A673 (cell line): Measurements from ENCODE around the gene DDX53. TPM values are rescaled to one million over a fixed set of nuclear protein-coding genes. Genes with fewer than 3 reads are reported as not detected.

ENCODE experiments used
- BruUV-seq: library from RNA; stranded (reverse); fragments of 400-500 nt; replicated peaks from 2 replicates; lab custom pipeline; 2021; lab: Mats Ljungman, UMichigan
- CTCF ChIA-PET: fragments of 300-600 bp; sonication (Branson Sonifier 250); formaldehyde crosslinking; loops from one replicate; lab custom pipeline; 2022; ENCODE audit warnings: antibody characterized with exemption; lab: Charles Lee
- POLR2A ChIA-PET: fragments of 300-600 bp; sonication (Branson Sonifier 250); formaldehyde crosslinking; loops from one replicate; lab custom pipeline; 2022; ENCODE audit warnings: antibody characterized with exemption; ENCODE audit not compliant: low non-redundant PET; lab: Charles Lee
- DNase-seq: peaks from one replicate; pipeline ENCODE4 v3.0.0-alpha.2; 2015; ENCODE audit warnings: low spot score
- H3K27ac ChIP-seq: fragments of 200-600 bp; sonication (generic); 2 replicates; pipeline ENCODE4 v1.5.1; 2016; ENCODE audit warnings: mixed run types, low read depth, mild to moderate bottlenecking, mixed read lengths, antibody characterized with exemption, low read length; ENCODE audit not compliant: poor library complexity, severe bottlenecking
- H3K27me3 ChIP-seq: fragments of 200-600 bp; sonication (generic); replicated peaks from 2 replicates; pipeline ENCODE4 v1.6.1; 2017; ENCODE audit warnings: mixed run types, low read depth, mild to moderate bottlenecking, mixed read lengths, antibody characterized with exemption, low read length; ENCODE audit not compliant: insufficient read depth, poor library complexity
- H3K36me3 ChIP-seq: fragments of 200-600 bp; sonication (generic); 2 replicates; pipeline ENCODE4 v1.6.1; 2016; ENCODE audit warnings: mixed run types, mild to moderate bottlenecking, mixed read lengths, antibody characterized with exemption, low read length; ENCODE audit not compliant: insufficient read depth, poor library complexity, severe bottlenecking
- H3K4me1 ChIP-seq: fragments of 200-600 bp; sonication (generic); 2 replicates; pipeline ENCODE4 v1.6.1; 2017; ENCODE audit warnings: mixed run types, mild to moderate bottlenecking, mixed read lengths, antibody characterized with exemption, low read length; ENCODE audit not compliant: insufficient read depth, poor library complexity, severe bottlenecking
- H3K4me3 ChIP-seq: fragments of 200-600 bp; sonication (generic); 2 replicates; pipeline ENCODE4 v1.5.1; 2016; ENCODE audit warnings: low read depth, mixed run types, mild to moderate bottlenecking, mixed read lengths, low read length; ENCODE audit not compliant: poor library complexity, severe bottlenecking
- H3K9me3 ChIP-seq: fragments of 200-600 bp; sonication (generic); 2 replicates; pipeline ENCODE4 v1.6.1; 2016; ENCODE audit warnings: mixed run types, low read depth, mild to moderate bottlenecking, mixed read lengths, antibody characterized with exemption, low read length; ENCODE audit not compliant: poor library complexity, severe bottlenecking
- EZH2 ChIP-seq: fragments of 200-600 bp; sonication (generic); IDR thresholded peaks from 2 replicates; pipeline ENCODE4 v1.6.1; 2017; ENCODE audit warnings: borderline replicate concordance, low read depth, mild to moderate bottlenecking, mixed read lengths, antibody characterized with exemption, low read length; ENCODE audit not compliant: poor library complexity, severe bottlenecking
- intact Hi-C: fragments of 100-400 bp; cut with micrococcal nuclease; formaldehyde crosslinking; loops from one replicate; pipeline ENCODE4 v1.10.0; 2022; ENCODE audit not compliant: unreplicated experiment
- total RNA-seq: library from RNA; stranded (reverse); gene quantifications from 2 replicates; pipeline ENCODE4 v1.2.3, GENCODE V29; 2021
- TF ChIP-seq, protein P1 (sequence below): fragments of 300-800, 200-600 bp; sonication (generic); conservative IDR thresholded peaks from 2 replicates; pipeline ENCODE4 v1.5.1; 2017; ENCODE audit warnings: low read depth, mild to moderate bottlenecking, antibody characterized with exemption, low read length, moderate library complexity, mixed read lengths

DDX53 gene
- total RNA-seq, 1 experiment from 2014 or later: not detected

DNA sequence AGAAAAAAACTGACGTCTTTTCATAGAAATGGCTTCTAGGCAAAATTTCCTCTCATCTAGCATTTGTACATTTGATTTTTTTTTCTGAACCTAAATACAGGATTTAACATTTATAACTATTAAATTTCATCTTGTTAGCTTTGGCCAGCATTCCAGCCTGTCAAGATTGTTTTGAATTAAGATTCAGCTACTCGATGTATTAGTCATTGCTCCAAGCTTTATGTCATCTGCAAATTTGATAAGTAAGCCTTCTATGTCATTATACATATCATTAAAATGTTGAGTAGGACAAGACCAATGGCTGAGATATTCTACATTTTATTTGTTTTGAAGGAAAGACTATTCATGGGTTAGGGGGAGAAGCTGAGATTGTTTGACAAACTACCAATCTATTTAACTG, 46.7 kb downstream of the DDX53 start:
- H3K4me3 ChIP-seq: no peak overlapping the region
- intact Hi-C loops: no loop called here
- CTCF ChIA-PET: no interaction called here
- H3K4me1 ChIP-seq: no peaks in the 10 kb centered on the region
- BruUV-seq: no TSS peak
- no peak for DNase-seq
- POLR2A ChIA-PET: no interaction called here
- H3K36me3 ChIP-seq: no peaks in the 10 kb centered on the region
- TF ChIP-seq EZH2: no peak
- TF ChIP-seq, protein P1, sequence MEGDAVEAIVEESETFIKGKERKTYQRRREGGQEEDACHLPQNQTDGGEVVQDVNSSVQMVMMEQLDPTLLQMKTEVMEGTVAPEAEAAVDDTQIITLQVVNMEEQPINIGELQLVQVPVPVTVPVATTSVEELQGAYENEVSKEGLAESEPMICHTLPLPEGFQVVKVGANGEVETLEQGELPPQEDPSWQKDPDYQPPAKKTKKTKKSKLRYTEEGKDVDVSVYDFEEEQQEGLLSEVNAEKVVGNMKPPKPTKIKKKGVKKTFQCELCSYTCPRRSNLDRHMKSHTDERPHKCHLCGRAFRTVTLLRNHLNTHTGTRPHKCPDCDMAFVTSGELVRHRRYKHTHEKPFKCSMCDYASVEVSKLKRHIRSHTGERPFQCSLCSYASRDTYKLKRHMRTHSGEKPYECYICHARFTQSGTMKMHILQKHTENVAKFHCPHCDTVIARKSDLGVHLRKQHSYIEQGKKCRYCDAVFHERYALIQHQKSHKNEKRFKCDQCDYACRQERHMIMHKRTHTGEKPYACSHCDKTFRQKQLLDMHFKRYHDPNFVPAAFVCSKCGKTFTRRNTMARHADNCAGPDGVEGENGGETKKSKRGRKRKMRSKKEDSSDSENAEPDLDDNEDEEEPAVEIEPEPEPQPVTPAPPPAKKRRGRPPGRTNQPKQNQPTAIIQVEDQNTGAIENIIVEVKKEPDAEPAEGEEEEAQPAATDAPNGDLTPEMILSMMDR: no peak
- H3K27me3 ChIP-seq: no peaks in the 10 kb centered on the region
- H3K9me3 ChIP-seq: no peaks in the 10 kb centered on the region
- H3K27ac ChIP-seq: no peak overlapping the region

DNA sequence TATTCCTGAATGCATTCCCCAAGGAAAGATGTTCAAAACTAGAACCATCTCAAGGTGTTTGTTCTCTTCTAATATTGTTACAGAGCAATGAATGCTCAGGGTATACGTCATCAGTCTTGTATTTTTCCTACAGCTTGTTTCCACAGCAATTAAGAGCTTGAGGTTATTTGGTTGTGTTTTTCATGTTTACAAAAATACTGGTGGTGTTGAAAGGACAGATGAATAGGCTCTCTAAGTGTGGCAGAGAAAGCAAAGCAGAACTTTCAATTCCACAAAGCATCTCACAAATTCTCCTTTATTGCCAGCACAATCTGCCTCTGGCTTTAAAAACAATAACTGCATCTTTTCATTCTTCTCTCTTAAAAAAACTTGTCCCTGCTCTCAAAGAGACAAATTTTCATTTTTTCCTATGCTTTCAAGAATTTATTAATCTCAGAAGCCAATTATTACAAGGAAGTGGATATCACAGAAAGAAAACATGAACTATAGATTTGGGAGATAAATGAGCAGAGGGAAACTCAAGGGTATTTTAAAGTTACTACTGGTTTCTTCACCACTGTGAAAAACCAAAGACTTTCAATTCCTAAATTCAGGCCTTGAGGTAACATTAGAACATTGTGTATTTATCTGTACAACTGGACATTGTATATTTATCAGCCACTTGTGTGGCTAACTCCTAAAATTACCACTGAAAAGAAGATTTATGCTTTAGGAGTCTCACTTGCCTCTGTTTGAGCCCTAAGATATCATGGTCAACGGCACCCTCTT, 49.2 kb downstream of the DDX53 start:
- ChIA-PET POLR2A (no interaction called here), CTCF (no interaction called here)
- DNase-seq: no peak
- intact Hi-C loops: no loop called here
- no peak overlapping the region for H3K27ac ChIP-seq
- H3K27me3 ChIP-seq: no peaks in the 10 kb centered on the region
- TF ChIP-seq, protein P1: no peak
- no peak for TF ChIP-seq EZH2
- H3K9me3 ChIP-seq: no peaks in the 10 kb centered on the region
- BruUV-seq: no TSS peak
- no peaks in the 10 kb centered on the region for H3K4me1 ChIP-seq
- no peak overlapping the region for H3K4me3 ChIP-seq
- no peaks in the 10 kb centered on the region for H3K36me3 ChIP-seq

DNA sequence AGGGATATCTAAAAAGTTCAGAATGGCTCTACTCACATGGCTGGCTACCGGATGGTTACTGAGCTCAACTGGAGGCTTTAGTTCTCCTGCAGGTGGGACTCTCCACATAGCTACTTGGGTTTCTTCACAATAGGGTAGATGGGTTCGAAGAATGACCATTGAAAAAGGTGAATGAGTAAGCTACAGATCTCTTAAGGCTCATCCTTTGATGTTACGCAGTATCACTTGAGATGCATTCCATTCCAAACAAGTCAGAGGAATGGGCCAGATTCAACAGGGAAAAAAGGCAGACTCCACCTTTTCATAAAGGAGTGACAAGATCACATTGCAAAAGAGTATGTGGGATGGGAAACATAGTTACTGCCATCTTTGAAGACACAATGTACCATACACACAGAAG, 52.6 kb downstream of the DDX53 start:
- POLR2A ChIA-PET: no interaction called here
- intact Hi-C loops: no loop called here
- CTCF ChIA-PET: no interaction called here

More for the DNA sequence above, 52.6 kb downstream of the DDX53 start:
- Histone ChIP-seq H3K36me3 (no peaks in the 10 kb centered on the region), H3K27me3 (no peaks in the 10 kb centered on the region), H3K4me3 (no peak overlapping the region), H3K27ac (no peak overlapping the region), H3K9me3 (no peaks in the 10 kb centered on the region), H3K4me1 (no peaks in the 10 kb centered on the region)
- no peak for DNase-seq
- no TSS peak for BruUV-seq
- TF ChIP-seq, protein P1: no peak
- no peak for TF ChIP-seq EZH2
